Spleen (tissue), 11 donors: ENCODE data around the gene KEAP1. TPM values are rescaled to one million over a fixed set of nuclear protein-coding genes. Genes with fewer than 3 reads are reported as not detected.

Source experiments
- DNase-seq: peaks from one replicate; pipeline ENCODE4 v3.0.0-alpha.2; 2020
- H3K27ac ChIP-seq, 8 donors: fragments of 200-600 bp; sonication (generic) in 7 of 8; 1 replicate in 4 of 8; 2 replicates in 4 of 8; pipeline versions ENCODE4 v1.5.0 to v1.8.0; 2016 to 2021; ENCODE audit warnings: inconsistent platforms in 4 of 8, mild to moderate bottlenecking in 4 of 8, moderate library complexity in 1 of 8
- H3K27me3 ChIP-seq, 7 donors: fragments of 200-600 bp; sonication (generic) in 6 of 7; replicated peaks in 1 of 7; 1 replicate in 4 of 7; 2 replicates in 3 of 7; pipeline versions ENCODE4 v1.5.0 to v1.8.0; 2016 to 2021; ENCODE audit warnings: inconsistent platforms in 3 of 7, mild to moderate bottlenecking in 1 of 7
- H3K36me3 ChIP-seq, 6 donors: fragments of 200-600 bp; sonication (generic) in 5 of 6; 1 replicate in 4 of 6; 2 replicates in 2 of 6; pipeline versions ENCODE4 v1.5.0 to v1.8.0; 2016 to 2021; ENCODE audit warnings: inconsistent platforms in 2 of 6
- H3K4me1 ChIP-seq, 6 donors: fragments of 200-600 bp; sonication (generic) in 5 of 6; 1 replicate in 3 of 6; 2 replicates in 3 of 6; pipeline versions ENCODE4 v1.5.0 to v1.8.0; 2016 to 2021; ENCODE audit warnings: inconsistent platforms in 3 of 6
- H3K4me3 ChIP-seq, 8 donors: fragments of 200-600 bp; sonication (generic) in 7 of 8; 1 replicate in 4 of 8; 2 replicates in 4 of 8; pipeline versions ENCODE4 v1.5.0 to v1.8.0; 2016 to 2021; ENCODE audit warnings: inconsistent platforms in 4 of 8, mild to moderate bottlenecking in 4 of 8, moderate library complexity in 2 of 8
- H3K9me3 ChIP-seq, 8 donors: fragments of 200-600 bp; sonication (generic) in 7 of 8; 1 replicate in 4 of 8; 2 replicates in 4 of 8; pipeline versions ENCODE4 v1.5.0 to v1.8.0; 2016 to 2021; ENCODE audit warnings: inconsistent platforms in 4 of 8
- POLR2A ChIP-seq, 3 donors: fragments of 450-650 bp; IDR thresholded peaks; one replicate each; pipeline ENCODE4 v1.5.1; 2017; ENCODE audit warnings: antibody characterized with exemption in 3 of 3, mild to moderate bottlenecking in 1 of 3
- POLR2AphosphoS5 ChIP-seq, 3 donors: sonication (generic); formaldehyde crosslinking; IDR thresholded peaks; one replicate each; pipeline ENCODE4 v1.5.1; 2017; ENCODE audit warnings: antibody characterized with exemption in 3 of 3
- WGBS, 5 donors: extraction: QIAGEN DNeasy Blood & Tissue Kit in 3 of 5; methylation state at CpG; one replicate each; pipeline versions ENCODE4 v1.1.5 to v1.1.7; 2013 to 2018; 5-methylcytosine and 5-hydroxymethylcytosine counted together
- intact Hi-C: fragments of 100-400 bp; cut with DNase I; formaldehyde crosslinking; loops from one replicate; pipeline ENCODE4 v1.15.0; 2023; ENCODE audit warnings: low total_unique reads
- polyA plus RNA-seq, 3 donors: library from polyadenylated mRNA; stranded (reverse); fragments of 200-250 nt; gene quantifications; one replicate each; pipeline ENCODE4 v1.2.1, GENCODE V29; 2013
- total RNA-seq, 7 donors: library from RNA; depleted of rRNA in 3 of 7; stranded (reverse); fragments of >200 nt in 3 of 7; fragmentation: NEBNext Ultra II Directional in 4 of 7; extraction: Animal tissue kit (Norgen Biotek cat#: 25700) in 4 of 7; gene quantifications; one replicate each; pipeline versions ENCODE4 v1.1.0 to v1.2.1, GENCODE V29; 2016 to 2021
- TF ChIP-seq, protein P1 (sequence below), 11 experiments: fragments of 200-600 bp in 7 of 11; fragments of 450-650 bp in 4 of 11; sonication (generic) in 4 of 11; IDR thresholded peaks in 8 of 11; conservative IDR thresholded peaks in 3 of 11; 1 replicate in 7 of 11; 2 replicates in 4 of 11; pipeline versions ENCODE4 v1.4.0 to v1.8.0; 2016 to 2021; ENCODE audit warnings: antibody characterized with exemption in 11 of 11, inconsistent platforms in 4 of 11, mild to moderate bottlenecking in 1 of 11
- donor health status: healthy with polysubstance abuse.
- donor health status: DM: no; HTN: no; CAD: no; lungs with moderate emphysema.
- donor health status: DM: no; HTN: no; CAD: no.
- donor health status: Bipolar disorder and iron deficiency.
- donor health status: healthy.
- donor health status: DM: no; HTN: no; CAD: no.
- donor health status: DM: yes; HTN: yes; CAD: no.

KEAP1 gene
- total and polyA plus RNA-seq, 10 donors = 33.3 to 59.5 (median 44.2) TPM

DNA sequence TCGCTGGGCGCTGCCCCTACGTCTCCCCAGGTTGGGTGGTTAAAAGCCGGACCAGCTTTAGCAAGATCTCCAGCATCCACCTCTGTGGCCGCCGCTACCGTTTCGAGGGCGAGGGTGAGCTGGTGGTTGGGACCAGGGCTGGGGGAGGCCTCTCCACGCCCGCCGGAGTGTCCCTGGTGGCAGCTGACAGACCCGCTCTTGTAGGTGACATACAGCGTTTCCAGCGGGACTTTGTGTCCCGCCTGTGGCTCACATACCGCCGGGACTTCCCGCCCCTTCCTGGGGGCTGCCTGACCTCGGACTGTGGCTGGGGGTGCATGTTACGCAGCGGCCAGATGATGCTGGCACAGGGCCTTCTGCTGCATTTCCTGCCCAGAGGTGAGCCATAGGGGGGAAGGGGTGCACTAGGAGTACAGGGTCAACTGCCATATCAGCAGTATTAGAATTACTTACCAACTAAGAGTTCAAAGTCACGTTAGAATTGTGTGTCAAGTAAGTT lies 41.6 kb upstream of the KEAP1 start:
- TF ChIP-seq POLR2AphosphoS5 (IDR thresholded peaks at IDR 0.05) = peak in 1 of 3 donors; percentile 53
- TF ChIP-seq, protein P1, sequence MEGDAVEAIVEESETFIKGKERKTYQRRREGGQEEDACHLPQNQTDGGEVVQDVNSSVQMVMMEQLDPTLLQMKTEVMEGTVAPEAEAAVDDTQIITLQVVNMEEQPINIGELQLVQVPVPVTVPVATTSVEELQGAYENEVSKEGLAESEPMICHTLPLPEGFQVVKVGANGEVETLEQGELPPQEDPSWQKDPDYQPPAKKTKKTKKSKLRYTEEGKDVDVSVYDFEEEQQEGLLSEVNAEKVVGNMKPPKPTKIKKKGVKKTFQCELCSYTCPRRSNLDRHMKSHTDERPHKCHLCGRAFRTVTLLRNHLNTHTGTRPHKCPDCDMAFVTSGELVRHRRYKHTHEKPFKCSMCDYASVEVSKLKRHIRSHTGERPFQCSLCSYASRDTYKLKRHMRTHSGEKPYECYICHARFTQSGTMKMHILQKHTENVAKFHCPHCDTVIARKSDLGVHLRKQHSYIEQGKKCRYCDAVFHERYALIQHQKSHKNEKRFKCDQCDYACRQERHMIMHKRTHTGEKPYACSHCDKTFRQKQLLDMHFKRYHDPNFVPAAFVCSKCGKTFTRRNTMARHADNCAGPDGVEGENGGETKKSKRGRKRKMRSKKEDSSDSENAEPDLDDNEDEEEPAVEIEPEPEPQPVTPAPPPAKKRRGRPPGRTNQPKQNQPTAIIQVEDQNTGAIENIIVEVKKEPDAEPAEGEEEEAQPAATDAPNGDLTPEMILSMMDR (IDR thresholded peaks at IDR 0.05 in 8 of 11, conservative IDR thresholded peaks at IDR 0.05 in 3 of 11) = no peak
- peak overlapping the region; percentile 73 to 96 (median 88) for H3K4me3 ChIP-seq
- H3K27me3 ChIP-seq = peaks cover 0 to 3% (median 0%) of the 10 kb centered on the region in 7 donors
- peak overlapping the region in 6 of 8 donors; percentile 91 to 97 (median 95) for H3K27ac ChIP-seq
- H3K36me3 ChIP-seq = peaks cover 0 to 46% (median 34%) of the 10 kb centered on the region in 6 donors
- intact Hi-C loops = no loop called here
- peak; percentile 80 for DNase-seq
- H3K4me1 ChIP-seq = peaks cover 9 to 59% (median 29%) of the 10 kb centered on the region in 6 donors
- WGBS, 5 donors = 45 to 56% (median 49%) methylated on average over 5 to 23 of the region's 23 CpGs
- no peaks in the 10 kb centered on the region for H3K9me3 ChIP-seq

DNA sequence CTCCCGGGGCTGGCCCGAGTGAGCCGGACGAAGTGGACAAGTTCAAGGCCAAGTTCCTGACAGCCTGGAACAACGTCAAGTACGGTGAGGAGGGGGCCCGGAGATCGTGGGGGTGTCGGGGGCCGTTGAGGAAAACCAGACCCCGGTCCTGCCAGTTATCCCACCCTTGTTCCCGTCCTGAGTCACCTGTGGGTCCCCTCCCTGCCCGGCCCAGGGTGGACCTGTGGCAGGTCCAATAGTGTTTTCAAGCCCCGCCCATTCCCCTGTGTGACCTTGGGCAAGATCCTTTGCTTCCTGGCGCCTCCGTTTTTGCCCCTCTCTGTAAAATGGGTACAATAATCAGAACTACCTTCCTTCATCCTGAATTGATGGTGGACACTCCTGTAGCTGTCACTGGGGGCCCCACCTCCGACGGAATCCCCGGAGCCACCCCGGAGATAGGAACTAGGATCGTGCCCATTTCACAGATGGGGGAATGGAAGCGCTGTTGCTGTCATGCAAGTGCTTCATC lies 41.1 kb upstream of the KEAP1 start:
- peak overlapping the region; percentile 73 to 96 (median 88) for H3K4me3 ChIP-seq
- DNase-seq = no peak
- H3K27me3 ChIP-seq = peaks cover 0 to 8% (median 0%) of the 10 kb centered on the region in 7 donors
- intact Hi-C loops = no loop called here
- peaks cover 9 to 56% (median 29%) of the 10 kb centered on the region in 6 donors for H3K4me1 ChIP-seq
- no peaks in the 10 kb centered on the region for H3K9me3 ChIP-seq
- H3K36me3 ChIP-seq = peaks cover 0 to 40% (median 29%) of the 10 kb centered on the region in 6 donors
- TF ChIP-seq POLR2AphosphoS5 (IDR thresholded peaks at IDR 0.05) = no peak
- no peak for TF ChIP-seq POLR2A (IDR thresholded peaks at IDR 0.05)
- TF ChIP-seq, protein P1 (IDR thresholded peaks at IDR 0.05 in 8 of 11, conservative IDR thresholded peaks at IDR 0.05 in 3 of 11) = peak in 1 of 11 experiments; percentile 0
- 22 to 41% (median 24%) methylated on average over 13 to 22 of the region's 22 CpGs for WGBS, 5 donors
- H3K27ac ChIP-seq = peak overlapping the region; percentile 85 to 97 (median 94)

DNA sequence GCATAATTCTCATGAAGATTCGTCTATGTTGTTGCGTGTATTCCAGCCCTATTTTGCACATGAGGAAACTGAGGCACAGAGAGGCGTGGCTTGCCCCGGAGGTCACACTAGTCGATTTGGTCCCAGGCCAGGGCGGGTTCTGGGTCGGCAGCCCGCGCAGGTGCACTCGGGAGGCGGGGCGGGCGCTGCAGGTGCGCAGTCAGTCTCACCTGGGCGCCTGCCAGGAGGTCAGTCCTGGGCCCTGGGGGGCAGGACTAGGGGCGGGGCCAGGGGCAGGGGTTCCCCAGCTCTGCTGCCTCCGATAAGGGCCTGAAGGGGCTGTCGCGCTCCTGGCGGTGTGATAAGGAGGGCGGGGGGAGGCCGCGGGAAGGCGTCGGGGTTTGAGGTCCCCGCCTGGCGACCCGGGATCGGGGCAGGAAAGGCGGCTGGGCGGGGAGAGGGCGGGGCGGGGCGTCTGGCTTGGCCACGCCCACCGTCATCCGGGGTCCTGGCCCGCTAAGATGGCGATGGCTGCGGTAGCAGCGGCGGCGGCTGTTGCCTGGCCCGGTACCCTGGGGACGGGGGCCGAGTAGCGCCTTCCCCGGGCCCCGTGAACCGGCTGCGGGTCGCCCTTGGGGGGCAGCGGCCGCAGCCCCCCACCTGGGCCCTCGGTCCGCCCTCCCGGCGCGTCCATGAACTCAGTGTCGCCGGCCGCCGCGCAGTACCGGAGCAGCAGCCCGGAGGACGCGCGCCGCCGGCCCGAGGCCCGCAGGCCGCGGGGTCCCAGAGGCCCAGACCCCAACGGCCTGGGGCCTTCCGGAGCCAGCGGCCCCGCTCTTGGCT lies 40.5 kb upstream of the KEAP1 start, which contains the start of gene ATG4D:
Gene ATG4D, plus strand, starts transcription at position 485 of the 822 bp plus-strand sequence. Its CDS starts 187 bp downstream, at position 672.
- intact Hi-C loops = no loop called here
- peak within 1 kb of the TSS; percentile 85 to 97 (median 94) for H3K27ac ChIP-seq
- H3K4me3 ChIP-seq = peak within 1 kb of the TSS; percentile 73 to 96 (median 88)
- 1% methylated on average over 29 to 79 of the region's 79 CpGs for WGBS, 5 donors
- H3K36me3 ChIP-seq = peaks cover 0 to 34% (median 22%) of the 10 kb centered on the region in 6 donors
- no peaks in the 10 kb centered on the region for H3K9me3 ChIP-seq
- peak in 1 of 3 donors; percentile 41 for TF ChIP-seq POLR2A (IDR thresholded peaks at IDR 0.05)
- TF ChIP-seq POLR2AphosphoS5 (IDR thresholded peaks at IDR 0.05) = peak; percentile 84 to 93 (median 86)
- TF ChIP-seq, protein P1 (IDR thresholded peaks at IDR 0.05 in 8 of 11, conservative IDR thresholded peaks at IDR 0.05 in 3 of 11) = peak in 4 of 11 experiments; percentile 11 to 27 (median 20)
- H3K4me1 ChIP-seq = peaks cover 9 to 62% (median 32%) of the 10 kb centered on the region in 6 donors
- H3K27me3 ChIP-seq = peaks cover 0 to 14% (median 0%) of the 10 kb centered on the region in 7 donors
- DNase-seq = peak; percentile 94
